Measurements from ENCODE around the gene NIPAL1.

DNA sequence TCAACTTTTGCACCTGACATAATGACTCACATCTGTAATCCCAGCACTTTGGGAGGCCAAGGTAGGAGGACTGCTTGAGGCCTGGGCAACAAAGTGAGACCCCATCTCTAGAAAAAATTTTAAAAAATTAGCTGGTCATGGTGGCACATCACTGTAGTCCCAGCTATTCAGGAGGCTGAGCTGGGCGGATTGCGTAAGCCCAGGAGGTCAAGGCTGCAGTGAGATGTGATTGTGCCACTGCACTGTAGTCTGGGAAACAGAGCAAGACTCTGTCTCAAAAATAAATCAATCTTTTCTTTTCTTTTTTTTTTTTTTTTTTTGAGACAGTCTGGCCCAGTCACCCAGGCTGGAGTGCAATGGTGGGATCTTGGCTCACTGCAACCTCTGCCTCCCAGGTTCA is 52.5 kb downstream of the NIPAL1 start:
- TF ChIP-seq, protein P1, sequence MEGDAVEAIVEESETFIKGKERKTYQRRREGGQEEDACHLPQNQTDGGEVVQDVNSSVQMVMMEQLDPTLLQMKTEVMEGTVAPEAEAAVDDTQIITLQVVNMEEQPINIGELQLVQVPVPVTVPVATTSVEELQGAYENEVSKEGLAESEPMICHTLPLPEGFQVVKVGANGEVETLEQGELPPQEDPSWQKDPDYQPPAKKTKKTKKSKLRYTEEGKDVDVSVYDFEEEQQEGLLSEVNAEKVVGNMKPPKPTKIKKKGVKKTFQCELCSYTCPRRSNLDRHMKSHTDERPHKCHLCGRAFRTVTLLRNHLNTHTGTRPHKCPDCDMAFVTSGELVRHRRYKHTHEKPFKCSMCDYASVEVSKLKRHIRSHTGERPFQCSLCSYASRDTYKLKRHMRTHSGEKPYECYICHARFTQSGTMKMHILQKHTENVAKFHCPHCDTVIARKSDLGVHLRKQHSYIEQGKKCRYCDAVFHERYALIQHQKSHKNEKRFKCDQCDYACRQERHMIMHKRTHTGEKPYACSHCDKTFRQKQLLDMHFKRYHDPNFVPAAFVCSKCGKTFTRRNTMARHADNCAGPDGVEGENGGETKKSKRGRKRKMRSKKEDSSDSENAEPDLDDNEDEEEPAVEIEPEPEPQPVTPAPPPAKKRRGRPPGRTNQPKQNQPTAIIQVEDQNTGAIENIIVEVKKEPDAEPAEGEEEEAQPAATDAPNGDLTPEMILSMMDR (IDR thresholded peaks at IDR 0.05; ENCODE audit: insufficient read depth, low read length) = no peak
- no peak for TF ChIP-seq POLR2AphosphoS5 (IDR thresholded peaks at IDR 0.05; ENCODE audit: low read depth)
- TF ChIP-seq, protein P2, sequence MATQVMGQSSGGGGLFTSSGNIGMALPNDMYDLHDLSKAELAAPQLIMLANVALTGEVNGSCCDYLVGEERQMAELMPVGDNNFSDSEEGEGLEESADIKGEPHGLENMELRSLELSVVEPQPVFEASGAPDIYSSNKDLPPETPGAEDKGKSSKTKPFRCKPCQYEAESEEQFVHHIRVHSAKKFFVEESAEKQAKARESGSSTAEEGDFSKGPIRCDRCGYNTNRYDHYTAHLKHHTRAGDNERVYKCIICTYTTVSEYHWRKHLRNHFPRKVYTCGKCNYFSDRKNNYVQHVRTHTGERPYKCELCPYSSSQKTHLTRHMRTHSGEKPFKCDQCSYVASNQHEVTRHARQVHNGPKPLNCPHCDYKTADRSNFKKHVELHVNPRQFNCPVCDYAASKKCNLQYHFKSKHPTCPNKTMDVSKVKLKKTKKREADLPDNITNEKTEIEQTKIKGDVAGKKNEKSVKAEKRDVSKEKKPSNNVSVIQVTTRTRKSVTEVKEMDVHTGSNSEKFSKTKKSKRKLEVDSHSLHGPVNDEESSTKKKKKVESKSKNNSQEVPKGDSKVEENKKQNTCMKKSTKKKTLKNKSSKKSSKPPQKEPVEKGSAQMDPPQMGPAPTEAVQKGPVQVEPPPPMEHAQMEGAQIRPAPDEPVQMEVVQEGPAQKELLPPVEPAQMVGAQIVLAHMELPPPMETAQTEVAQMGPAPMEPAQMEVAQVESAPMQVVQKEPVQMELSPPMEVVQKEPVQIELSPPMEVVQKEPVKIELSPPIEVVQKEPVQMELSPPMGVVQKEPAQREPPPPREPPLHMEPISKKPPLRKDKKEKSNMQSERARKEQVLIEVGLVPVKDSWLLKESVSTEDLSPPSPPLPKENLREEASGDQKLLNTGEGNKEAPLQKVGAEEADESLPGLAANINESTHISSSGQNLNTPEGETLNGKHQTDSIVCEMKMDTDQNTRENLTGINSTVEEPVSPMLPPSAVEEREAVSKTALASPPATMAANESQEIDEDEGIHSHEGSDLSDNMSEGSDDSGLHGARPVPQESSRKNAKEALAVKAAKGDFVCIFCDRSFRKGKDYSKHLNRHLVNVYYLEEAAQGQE (IDR thresholded peaks at IDR 0.05; ENCODE audit: insufficient replicate concordance, low read depth) = no peak
- no peak for TF ChIP-seq SPI1 (IDR thresholded peaks at IDR 0.05; ENCODE audit: borderline replicate concordance, low read depth)
- TF ChIP-seq GABPA (IDR thresholded peaks at IDR 0.05; ENCODE audit: low read depth) = no peak
